Measurements from ENCODE around the gene ZNF385C. TPM values are rescaled to one million over a fixed set of nuclear protein-coding genes. Genes with fewer than 3 reads are reported as not detected.

The ZNF385C gene
- total and polyA plus RNA-seq, 11 donors, result 0.06 to 0.38 (median 0.19) TPM; not detected in 3

DNA sequence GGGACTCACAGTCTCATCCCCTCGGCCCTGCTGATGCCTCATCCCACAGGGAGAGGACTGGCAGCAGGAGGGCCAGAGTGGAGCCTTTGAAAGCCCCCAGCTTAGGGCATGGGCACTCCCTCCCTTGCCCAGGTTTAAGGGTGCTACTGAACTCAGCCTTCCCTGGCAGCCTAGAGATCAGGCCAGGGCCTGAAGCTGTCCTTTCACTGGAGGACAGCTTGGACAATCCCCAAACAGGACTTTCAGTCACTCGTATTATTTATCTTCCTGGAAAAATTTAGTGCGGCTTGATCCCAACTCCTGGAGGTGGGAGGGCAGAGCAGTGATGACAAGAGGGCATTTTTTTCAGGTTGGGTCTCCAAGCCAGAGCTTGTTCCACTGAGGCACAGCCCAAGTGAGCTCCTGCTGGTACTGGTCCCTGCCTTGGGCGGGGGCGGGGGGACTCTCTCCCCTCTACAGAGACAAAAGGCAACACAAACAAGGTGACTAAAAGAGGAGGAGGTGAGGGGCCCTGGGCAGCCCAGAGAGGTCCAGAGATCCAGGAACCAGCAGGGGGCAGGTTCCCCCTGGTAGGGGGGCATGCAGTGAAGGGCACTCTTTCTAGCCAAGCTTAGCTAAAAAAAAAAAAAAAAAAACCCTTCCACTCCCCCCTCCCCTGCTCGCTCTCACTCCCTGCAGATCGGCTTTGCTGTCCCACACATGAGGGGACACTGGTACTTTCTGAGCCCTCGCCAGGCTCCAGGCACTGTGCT lies 1.7 kb downstream of the ZNF385C start:
- no peak for DNase-seq
- Histone ChIP-seq H3K4me1 (peaks cover 0 to 8% (median 3%) of the 10 kb centered on the region in 12 donors), H3K27me3 (peaks cover 9 to 38% (median 23%) of the 10 kb centered on the region in 9 donors), H3K27ac (no peak overlapping the region), H3K4me3 (no peak overlapping the region), H3K9me3 (no peaks in the 10 kb centered on the region), H3K36me3 (no peaks in the 10 kb centered on the region)
- TF ChIP-seq, protein P1, sequence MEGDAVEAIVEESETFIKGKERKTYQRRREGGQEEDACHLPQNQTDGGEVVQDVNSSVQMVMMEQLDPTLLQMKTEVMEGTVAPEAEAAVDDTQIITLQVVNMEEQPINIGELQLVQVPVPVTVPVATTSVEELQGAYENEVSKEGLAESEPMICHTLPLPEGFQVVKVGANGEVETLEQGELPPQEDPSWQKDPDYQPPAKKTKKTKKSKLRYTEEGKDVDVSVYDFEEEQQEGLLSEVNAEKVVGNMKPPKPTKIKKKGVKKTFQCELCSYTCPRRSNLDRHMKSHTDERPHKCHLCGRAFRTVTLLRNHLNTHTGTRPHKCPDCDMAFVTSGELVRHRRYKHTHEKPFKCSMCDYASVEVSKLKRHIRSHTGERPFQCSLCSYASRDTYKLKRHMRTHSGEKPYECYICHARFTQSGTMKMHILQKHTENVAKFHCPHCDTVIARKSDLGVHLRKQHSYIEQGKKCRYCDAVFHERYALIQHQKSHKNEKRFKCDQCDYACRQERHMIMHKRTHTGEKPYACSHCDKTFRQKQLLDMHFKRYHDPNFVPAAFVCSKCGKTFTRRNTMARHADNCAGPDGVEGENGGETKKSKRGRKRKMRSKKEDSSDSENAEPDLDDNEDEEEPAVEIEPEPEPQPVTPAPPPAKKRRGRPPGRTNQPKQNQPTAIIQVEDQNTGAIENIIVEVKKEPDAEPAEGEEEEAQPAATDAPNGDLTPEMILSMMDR (IDR thresholded peaks at IDR 0.05), result no peak
- TF ChIP-seq POLR2A (IDR thresholded peaks at IDR 0.05), result no peak
- intact Hi-C loops (cut with DNase I), result no loop called here
- 58 to 65% (median 62%) methylated on average over 8 of the region's 8 CpGs for WGBS, 4 donors
- ATAC-seq, result no peak

DNA sequence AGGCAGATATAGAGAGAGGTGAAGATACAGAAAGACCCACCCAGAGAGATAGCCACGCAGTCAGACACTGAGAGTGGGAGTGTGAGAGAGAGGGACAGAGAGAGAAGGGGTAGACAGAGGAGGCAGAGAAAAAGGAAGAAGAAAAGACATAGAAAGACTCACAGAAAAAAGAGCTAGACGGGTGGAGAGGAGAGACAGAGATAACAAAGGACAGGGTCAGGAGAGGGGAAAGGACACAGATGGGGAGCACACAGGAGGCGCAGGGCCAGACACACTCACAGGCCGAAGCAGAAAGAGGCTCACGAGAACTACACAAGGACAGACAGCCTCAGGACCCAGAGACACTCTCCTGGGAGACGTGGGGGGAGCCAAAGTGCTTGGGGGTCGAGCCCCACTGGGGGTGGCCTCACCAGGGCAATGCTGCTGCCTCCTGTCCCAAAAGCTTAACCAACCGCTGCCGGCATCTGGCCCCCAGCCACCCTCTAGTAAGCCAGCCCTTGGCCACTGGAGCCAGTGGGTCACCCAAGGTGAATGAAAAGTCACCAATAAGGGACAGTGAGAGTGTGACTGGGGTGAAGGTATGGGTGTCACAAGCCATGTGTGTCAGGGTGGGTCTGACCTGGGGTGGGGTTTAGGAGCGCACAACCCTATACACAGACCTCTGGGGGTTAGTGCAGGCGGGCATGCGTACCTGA lies 3.8 kb downstream of the ZNF385C start:
- Histone ChIP-seq H3K27ac (no peak overlapping the region), H3K4me3 (no peak overlapping the region), H3K9me3 (no peaks in the 10 kb centered on the region), H3K4me1 (peaks cover 0 to 8% (median 3%) of the 10 kb centered on the region in 12 donors), H3K36me3 (no peaks in the 10 kb centered on the region), H3K27me3 (peaks cover 9 to 43% (median 23%) of the 10 kb centered on the region in 9 donors)
- intact Hi-C loops (cut with DNase I), result no loop called here
- 79 to 89% (median 82%) methylated on average over 12 of the region's 12 CpGs for WGBS, 4 donors
- ATAC-seq (peak in 1 of 4 donors; percentile 11), DNase-seq (no peak)
- TF ChIP-seq, protein P1 (IDR thresholded peaks at IDR 0.05), result no peak
- TF ChIP-seq POLR2A (IDR thresholded peaks at IDR 0.05), result no peak

DNA sequence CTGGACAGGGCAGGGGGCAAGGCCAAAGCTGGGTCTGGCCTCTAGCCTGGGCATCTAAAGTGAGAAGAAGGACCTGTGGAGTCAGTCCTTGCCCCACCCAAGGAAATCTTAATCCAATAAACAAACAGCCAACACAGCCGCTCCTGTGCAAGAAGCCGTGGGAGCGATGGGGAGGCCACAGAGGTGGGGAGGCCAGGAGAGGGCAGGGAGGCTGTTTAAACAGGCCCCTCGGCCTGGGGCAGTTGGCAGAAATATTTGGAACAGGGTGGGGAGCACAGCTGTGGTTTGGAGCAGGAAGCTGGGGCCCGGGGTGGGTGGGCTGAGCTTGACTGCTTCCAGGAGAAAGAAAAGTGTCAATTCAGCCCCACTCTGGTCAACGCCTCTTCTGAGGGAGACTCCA lies 5.3 kb downstream of the ZNF385C start:
- no peak overlapping the region for H3K27ac ChIP-seq
- ATAC-seq (no peak), DNase-seq (no peak)
- peaks cover 9 to 44% (median 25%) of the 10 kb centered on the region in 9 donors for H3K27me3 ChIP-seq
- no peaks in the 10 kb centered on the region for H3K9me3 ChIP-seq
- intact Hi-C loops (cut with DNase I), result no loop called here
- H3K4me3 ChIP-seq, result no peak overlapping the region
- H3K36me3 ChIP-seq, result no peaks in the 10 kb centered on the region
- 70 to 77% (median 74%) methylated on average over 6 of the region's 6 CpGs for WGBS, 4 donors
- TF ChIP-seq, protein P1 (IDR thresholded peaks at IDR 0.05), result no peak
- TF ChIP-seq POLR2A (IDR thresholded peaks at IDR 0.05), result no peak
- peaks cover 0 to 2% (median 0%) of the 10 kb centered on the region in 12 donors for H3K4me1 ChIP-seq

Data from heart left ventricle (tissue), 16 donors.